Measurements from ENCODE around the gene CAMSAP2.

Gene CAMSAP2

GRCh38 chr1:200767321-200767720 is 28.6 kb downstream of the CAMSAP2 start:
- Histone ChIP-seq H3K4me3 (ENCODE audit: low read depth in 1 of 2, low read length in 1 of 2) (no peak overlapping the region), H3K36me3 (no peaks in the 10 kb centered on the region), H3K27ac (no peak overlapping the region), H3K9me3 (no peaks in the 10 kb centered on the region), H3K27me3 (peaks cover 3% of the 10 kb centered on the region), H3K4me1 (ENCODE audit: control insufficient read depth in 1 of 2, insufficient read depth in 1 of 2, low read depth in 1 of 2, low read length in 1 of 2) (no peaks in the 10 kb centered on the region)
- no peak for TF ChIP-seq CTCF (IDR thresholded peaks at IDR 0.05)

GRCh38 chr1:200771625-200772555 is 33.2 kb downstream of the CAMSAP2 start:
- Histone ChIP-seq H3K27me3 (no peaks in the 10 kb centered on the region), H3K4me1 (ENCODE audit: control insufficient read depth in 1 of 2, insufficient read depth in 1 of 2, low read depth in 1 of 2, low read length in 1 of 2) (no peaks in the 10 kb centered on the region), H3K27ac (no peak overlapping the region), H3K4me3 (ENCODE audit: low read depth in 1 of 2, low read length in 1 of 2) (no peak overlapping the region), H3K9me3 (no peaks in the 10 kb centered on the region), H3K36me3 (no peaks in the 10 kb centered on the region)
- no peak for TF ChIP-seq CTCF (IDR thresholded peaks at IDR 0.05)

GRCh38 chr1:200774311-200774710 is 35.6 kb downstream of the CAMSAP2 start:
- no peaks in the 10 kb centered on the region for H3K4me1 ChIP-seq (ENCODE audit: control insufficient read depth in 1 of 2, insufficient read depth in 1 of 2, low read depth in 1 of 2, low read length in 1 of 2)
- TF ChIP-seq CTCF (IDR thresholded peaks at IDR 0.05): no peak

GRCh38 chr1:200774735-200775444 is 36.2 kb downstream of the CAMSAP2 start:
- Histone ChIP-seq H3K4me1 (ENCODE audit: control insufficient read depth in 1 of 2, insufficient read depth in 1 of 2, low read depth in 1 of 2, low read length in 1 of 2) (no peaks in the 10 kb centered on the region), H3K36me3 (no peaks in the 10 kb centered on the region), H3K27me3 (no peaks in the 10 kb centered on the region), H3K9me3 (no peaks in the 10 kb centered on the region), H3K4me3 (ENCODE audit: low read depth in 1 of 2, low read length in 1 of 2) (no peak overlapping the region), H3K27ac (no peak overlapping the region)
- no peak for TF ChIP-seq CTCF (IDR thresholded peaks at IDR 0.05)

More at GRCh38 chr1:200774311-200774710, 35.6 kb downstream of the CAMSAP2 start:
- Histone ChIP-seq H3K9me3 (no peaks in the 10 kb centered on the region), H3K4me3 (ENCODE audit: low read depth in 1 of 2, low read length in 1 of 2) (no peak overlapping the region), H3K27me3 (no peaks in the 10 kb centered on the region), H3K36me3 (no peaks in the 10 kb centered on the region), H3K27ac (no peak overlapping the region)

- H3K4me1 ChIP-seq (ENCODE audit: control insufficient read depth in 1 of 2, insufficient read depth in 1 of 2, low read depth in 1 of 2, low read length in 1 of 2): no peaks in the 10 kb centered on the region
- H3K27me3 ChIP-seq: no peaks in the 10 kb centered on the region
- no peaks in the 10 kb centered on the region for H3K9me3 ChIP-seq
- H3K27ac ChIP-seq: no peak overlapping the region
- no peak for TF ChIP-seq CTCF (IDR thresholded peaks at IDR 0.05)
- no peaks in the 10 kb centered on the region for H3K36me3 ChIP-seq
- no peak overlapping the region for H3K4me3 ChIP-seq (ENCODE audit: low read depth in 1 of 2, low read length in 1 of 2)
Observed at GRCh38 chr1:200775850-200776249, 37.2 kb downstream of the CAMSAP2 start.

Measured in neutrophil (primary cell).